Activated CD4-positive, alpha-beta T cell treated with anti-CD3 and anti-CD28 coated beads, Interleukin-10, Interleukin-2, amounts not matched to agents 100 ng/mL and 50 ng/mL, durations not matched to agents 16 hours and 8 hours (primary cell): Measurements from ENCODE around the gene C2orf76.

ENCODE experiments used
- DNase-seq: peaks from one replicate; pipeline ENCODE4 v3.0.0-alpha.2; 2020

The C2orf76 gene

DNA sequence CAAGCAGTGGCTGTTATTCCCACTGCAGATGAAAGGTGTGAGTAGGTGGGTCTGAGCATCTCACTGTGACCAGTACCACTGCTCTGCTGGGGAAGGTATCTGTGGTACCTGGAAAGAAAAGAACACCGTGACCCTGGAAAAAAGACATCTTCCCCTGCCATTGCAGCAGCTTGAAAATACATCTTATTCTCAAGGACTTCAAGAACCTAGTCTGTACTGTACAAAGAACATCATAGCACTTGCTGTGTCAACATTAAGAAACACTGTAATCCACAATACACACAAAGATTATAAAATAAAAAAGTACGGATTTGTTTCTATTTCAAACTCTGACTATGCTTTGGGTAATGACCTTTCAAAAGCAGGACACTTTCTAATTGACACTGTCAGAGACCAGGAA lies 28.9 kb downstream of the C2orf76 start:
- DNase-seq = no peak

DNA sequence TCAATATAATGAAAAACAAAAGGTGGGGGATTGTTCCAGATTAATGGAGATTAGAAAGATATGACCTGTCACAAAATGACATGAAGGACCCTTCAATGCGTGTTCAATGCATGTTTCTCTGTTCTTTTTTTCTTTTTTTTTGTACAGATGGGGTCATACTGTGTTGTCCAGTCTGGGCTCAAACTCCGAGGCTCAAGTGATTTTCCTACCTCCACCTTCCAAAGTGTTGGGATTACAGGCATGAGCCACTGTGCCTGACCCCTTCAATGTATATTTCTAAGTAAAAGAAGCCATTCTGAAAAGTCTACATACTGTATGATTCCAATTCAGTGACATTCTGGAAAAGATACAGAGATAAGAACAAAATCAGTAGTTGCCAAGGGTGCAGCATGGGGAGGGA lies 32.8 kb downstream of the C2orf76 start:
- no peak for DNase-seq

DNA sequence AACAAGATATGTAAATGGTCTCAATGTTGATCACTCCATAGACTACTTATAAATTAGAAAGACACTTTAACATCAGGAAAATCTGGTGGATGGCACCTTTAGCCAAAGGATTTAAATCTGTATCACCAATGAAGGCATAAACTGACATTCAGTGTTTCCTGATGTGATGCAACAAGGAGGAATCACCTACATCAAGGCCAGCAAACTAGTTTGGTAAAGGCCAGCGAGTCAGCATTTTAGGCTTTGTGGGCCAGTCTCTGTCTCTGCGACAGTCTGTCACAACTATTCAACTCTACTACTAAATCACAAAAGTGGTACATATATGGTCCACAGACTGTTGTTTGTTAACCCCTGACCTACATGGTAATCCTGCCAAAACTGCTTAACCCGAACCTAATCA lies 33.3 kb downstream of the C2orf76 start:
- DNase-seq = no peak

DNA sequence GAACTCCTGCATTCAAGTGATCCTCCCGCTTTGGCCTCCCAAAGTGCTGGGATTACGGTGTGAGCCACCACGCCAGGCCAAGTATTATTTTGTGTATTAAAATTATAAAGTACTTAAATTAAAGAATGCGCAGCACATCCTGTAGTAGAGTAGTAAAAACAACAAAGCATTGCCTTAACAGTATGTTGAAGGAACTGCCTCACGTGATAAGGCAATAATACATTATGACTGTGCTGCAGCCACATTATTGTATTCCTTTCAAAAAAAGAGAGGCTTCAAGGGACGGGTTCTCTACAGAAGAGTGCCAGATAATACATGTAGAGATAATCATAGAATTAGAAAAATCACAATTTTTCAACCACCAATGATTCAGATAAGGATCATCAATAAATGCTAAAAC lies 33.7 kb downstream of the C2orf76 start:
- no peak for DNase-seq

DNA sequence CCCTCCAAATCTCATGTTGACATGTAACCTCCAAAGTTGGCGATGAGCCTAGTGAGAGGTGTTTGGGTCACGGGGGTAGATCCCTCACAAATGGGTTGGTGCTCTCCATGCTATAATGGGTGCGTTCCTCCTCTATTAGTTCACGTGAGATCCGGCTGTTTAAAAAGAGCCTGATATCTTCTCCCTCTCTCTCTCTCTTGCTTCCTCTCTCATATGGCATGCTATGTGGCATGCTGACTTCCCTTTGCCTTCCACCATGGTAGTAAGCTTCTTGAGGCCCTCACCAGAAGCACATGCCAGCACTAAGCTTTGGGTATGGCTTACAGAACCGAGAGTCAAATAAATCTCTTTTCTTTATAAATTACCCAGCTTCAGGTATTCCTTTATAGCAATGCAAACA lies 39.2 kb downstream of the C2orf76 start:
- no peak for DNase-seq

DNA sequence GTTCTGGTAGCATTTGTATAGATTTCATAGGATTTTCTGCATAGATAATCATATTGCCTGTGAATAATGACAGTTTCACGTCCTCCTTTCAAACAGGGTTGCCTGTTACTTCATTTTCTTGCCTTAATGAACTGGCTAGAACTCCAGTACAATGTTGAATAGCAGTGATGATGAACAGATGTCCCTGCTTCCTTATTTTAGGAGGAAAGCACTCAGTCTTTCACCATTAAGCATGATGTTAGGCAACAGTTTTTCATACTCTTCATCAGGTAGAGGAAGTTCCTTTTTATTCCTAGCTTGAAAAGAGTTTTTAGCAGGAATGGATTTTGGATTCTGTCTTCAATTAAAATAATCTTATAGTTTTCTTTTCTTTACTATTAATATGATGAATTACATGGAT lies 39.7 kb downstream of the C2orf76 start:
- DNase-seq = no peak

DNA sequence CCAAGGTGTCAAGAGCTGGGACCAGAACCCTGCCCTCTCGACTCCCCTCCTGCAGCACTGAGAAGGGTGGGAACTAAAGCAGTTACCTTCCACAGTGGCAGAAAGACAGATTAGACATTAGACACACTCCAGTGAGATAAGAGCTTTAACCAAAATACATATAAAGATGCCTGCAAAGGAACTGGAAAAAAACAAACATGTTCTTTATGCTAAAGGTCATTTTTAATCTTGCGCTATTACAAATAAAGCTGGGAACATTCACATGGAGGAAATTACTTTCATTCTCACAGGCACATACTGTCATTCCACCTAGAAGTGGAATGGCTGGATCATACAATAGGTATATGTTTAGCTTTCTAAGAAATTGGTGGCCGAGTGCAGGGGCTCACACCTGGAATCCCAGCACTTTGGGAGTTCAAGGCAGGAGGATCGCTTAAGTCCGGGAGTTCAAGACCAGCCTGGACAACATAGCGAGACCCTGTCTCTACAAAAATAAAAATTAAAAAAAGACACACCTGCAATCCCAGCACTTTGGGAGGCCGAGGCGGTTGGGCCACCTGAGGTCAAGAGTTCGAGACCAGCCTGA lies 41.9 kb downstream of the C2orf76 start:
- no peak for DNase-seq

DNA sequence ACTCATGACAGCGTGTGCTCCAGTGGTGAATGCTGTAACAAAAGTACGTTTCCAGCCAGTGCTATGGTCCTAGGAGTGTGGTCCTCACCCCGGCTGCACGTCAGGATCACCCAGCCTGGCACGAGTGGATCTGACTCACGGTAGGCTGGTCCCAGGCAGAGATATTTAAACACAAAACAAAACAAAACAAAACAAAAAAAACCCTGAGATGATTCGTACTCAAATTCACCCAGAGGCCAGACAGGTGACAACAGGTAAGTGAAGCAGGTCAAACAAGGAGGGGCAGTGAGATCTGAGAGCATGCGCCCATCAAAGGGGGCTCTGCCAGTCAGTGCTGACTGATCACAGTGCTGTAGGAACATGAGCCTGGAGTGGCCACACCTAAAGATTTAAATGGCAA lies 43.2 kb downstream of the C2orf76 start:
- DNase-seq = no peak

DNA sequence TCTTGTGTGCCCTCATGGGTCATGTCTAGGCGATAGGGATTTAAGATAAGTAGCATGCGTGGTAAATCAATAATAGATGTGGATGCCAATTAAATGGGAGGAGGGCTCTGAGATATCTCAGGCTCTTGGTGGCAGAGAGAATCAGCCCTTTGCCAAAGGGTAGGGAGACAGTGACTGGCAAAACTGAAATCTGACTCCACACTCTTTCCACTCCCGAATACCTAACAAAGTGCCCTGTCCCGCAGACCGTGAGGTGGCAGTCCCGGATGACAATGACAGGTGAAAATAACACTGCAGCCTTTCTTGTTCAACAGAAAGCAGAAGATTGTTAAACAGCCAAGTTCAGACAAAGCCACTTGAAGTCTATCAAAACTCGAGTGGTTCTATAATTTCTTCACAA lies 47.0 kb downstream of the C2orf76 start:
- DNase-seq = no peak

DNA sequence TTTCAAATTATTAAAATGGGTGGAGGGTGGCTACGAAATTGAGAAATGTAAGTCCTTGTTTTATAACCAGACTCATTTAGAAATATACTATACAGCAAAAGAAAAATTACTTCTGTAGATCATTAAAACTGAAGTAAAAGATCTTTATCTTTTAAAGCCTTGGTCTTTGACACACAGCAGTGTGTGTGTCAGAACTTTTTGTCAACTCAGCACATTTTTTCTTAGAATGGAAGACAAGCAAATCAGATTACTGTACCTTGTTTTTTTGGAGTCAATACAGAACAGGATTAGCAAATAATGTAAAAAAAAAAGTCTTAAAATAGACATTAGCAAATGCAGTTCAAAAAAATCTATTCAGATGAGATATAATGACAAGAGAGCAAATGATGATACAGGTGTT lies 49.1 kb downstream of the C2orf76 start:
- no peak for DNase-seq

DNA sequence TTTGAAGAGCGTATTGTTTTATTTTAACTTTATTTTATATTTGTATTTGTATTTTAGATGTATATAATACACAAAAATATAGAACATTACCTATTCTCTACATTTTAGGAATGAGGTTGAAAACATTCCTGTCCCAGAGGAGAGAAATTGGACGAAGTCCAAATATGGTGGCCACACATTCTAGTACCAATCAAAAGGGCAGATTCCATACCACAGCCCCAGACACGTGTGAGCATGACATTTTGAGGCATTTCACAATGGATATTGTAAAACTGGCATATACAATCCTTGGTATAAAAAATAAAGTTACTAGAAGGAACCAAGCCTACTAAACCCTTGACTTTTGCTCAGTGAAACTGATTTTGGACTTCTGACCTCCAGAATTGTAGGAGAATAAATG lies 50.6 kb downstream of the C2orf76 start:
- DNase-seq = no peak

DNA sequence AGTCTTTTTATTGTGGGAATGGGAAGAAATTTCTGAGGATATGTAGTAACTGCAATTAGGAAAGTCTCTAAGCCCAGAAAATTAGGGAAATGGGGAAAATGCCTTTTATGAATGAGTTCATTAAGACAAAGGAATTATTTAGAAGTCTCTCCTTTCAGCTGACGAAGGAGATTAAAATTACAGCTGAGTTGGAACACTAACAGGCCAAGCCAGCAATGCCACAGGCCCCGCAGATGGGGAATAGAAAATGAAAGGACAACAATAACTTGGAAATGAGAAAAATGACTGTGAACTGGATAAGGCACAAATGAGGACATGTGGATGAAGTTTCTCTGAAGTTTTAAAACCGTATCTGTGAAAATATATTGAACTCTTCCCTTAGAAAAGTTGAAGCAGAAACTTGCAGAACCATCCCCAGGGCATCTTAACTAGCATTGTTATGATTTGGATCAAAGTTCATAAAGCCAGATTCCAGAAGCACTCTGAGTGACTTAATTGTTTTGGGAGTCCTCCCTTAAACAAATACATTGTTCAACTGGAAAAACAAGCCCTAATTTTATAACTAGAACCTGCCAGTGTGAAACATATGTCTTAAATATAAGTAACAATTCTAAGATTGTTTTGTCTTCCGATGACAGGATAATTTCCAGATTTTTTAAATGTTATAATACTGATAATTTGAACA lies 51.3 kb downstream of the C2orf76 start:
- no peak for DNase-seq

DNA sequence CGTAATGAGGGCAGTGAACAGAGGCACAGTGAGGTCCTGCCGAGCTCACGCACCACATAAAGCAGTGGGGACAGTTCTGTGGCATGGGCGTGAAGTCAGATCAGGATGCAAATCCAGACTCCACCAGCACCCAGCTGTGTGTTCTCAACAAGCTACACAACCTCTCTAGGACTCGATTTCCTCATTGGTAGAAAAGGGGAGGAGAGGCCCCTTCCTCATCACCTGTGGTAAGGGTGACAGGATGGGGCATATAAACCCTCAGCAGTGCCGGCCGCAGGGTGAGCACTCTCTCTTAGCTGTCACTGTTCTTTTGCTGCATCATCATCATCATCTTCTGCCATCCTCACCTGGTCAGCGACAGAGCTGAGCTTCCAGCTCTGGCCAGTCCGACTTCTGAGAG lies 54.8 kb downstream of the C2orf76 start:
- no peak for DNase-seq

DNA sequence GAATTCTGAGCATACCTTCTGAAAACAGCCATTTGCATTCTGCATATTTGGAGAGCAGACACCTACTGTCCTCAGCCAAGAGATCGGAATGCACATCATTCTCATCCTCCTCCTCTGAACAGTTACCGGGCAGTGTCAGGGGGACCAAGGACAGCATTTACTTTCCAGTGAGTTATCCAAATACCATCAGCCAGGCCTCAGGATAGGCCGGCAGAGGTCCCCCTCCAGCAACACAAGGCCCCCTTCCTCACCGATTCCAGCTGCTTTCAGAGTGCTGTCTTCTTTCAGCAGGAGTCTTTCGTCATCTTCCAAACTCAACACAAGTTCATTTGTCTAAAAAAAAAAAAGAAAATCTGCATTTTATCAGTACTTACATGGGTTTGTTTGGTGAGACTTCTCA lies 55.3 kb downstream of the C2orf76 start:
- no peak for DNase-seq

DNA sequence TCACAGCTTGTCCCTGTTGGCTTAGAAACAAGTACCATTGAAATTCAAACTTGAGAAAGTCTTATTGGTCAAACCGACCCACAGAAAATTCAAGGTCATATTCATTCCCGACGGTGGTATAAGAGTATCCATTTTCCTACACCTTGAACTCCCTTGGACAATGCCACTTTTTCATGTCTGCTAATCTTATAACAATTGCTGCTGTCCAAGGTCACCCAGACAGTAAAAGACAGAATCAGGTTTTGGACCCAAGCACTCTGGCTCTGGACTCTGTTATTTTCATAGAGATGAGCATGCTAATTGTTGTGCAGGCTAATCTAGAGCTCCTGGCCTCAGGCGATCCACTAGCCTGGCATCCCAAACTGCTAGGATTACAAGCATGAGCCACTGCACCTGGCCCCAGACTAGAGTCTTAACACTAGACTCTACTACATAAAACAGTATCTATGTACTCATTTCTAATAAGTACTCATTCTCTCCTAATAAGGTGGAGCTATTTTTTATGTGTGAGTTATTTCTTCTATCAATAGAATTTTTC lies 57.8 kb downstream of the C2orf76 start:
- DNase-seq = no peak

DNA sequence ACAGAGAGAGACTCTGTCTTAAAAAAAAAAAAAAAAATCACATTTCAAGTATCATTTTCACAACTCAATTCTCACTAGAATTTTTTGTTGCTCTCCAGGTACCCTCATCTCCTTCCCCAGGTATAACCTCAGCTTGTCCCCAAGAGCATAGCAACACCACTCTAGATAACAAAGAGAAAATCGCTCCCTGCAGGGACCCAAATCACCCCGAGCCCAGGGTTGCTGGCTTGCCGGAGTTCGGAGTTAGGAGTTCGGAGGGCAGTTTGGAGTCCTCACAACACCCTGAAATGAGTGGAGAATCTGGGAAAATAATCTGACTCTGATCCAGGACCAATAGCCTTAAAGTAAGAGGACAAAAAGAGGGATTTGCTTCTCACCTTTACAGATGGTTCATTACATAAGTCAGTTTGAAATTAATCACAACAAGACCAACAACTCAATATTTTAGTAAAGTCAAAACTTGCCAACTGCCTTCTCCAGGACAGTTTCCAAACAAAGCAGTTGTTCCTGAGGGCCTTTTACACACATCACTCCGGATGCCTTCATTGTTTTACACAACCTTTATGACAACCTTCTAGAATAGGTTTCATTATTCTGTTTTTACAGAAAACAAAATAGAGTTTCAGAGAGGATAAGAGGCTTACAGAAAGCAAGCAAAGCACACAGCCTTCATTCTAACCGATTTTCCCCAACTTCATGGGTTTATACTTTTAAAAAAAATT lies 59.1 kb downstream of the C2orf76 start:
- DNase-seq = no peak

DNA sequence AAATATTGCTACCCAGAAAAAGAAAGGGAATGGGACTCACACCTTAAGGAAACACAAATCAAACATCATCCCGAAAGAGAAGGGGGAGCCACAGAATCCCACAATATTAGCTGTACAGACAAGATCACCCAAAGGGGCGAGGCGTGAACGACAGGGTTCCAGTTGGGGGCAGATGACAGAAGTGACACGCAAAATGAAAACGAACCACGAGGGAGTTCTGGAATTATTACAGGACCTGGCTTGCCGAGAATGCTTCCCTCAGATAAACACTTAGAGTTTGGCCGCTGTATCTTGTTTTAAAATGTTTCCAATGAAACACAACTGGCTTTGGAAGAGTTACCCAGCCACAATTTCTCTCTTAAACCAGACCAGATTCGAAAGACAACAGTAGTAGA lies 60.4 kb downstream of the C2orf76 start:
- no peak for DNase-seq

DNA sequence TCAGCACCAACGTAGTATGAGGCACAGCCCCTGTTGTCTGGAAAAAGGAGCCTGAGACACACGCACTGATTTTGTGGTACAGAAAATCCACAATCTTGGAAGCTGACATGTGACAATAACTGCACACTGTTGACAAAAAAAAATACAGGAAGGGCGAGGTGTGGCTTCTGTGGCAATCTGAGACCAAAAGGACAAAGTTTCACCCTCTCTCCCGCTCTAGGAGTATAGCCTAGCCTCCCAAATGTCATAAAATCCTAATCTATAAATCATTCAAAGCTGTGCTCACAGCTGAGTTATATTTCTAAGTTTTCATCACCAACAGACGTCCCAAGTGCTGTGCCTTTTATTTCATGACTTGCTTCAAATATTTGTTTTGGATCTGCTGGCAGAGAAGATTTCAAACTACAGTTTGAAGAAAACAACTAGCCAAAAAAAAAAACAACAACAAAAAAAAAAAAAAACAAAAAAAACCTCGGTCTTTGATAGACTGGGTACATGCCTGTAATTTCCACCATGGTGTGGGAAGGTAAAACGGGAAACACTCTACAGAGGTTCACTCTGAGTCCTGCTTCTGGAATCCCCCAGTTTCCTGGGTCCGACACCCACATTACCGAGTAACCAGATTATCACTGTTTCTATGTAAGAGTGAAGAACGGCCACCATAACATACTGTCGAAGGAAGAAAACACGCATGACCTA lies 61.0 kb downstream of the C2orf76 start:
- no peak for DNase-seq

DNA sequence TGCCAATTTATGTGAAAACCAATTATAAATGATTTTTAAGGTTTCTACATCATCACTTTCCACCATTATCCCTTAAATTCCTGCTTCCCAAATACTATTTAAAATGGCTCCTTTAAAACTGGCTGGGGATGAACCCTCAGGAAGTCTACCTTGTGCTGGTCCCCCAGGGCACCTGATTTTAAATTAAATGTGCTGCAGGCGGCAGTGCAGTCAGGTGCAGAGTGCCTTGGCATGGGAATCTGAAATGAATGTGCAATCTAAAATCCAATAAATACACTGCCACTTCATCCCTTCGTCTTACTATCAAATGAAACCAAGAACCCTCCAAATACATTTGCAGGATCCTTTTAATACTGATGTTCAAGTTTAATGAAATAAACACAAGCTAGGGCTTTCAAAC lies 61.8 kb downstream of the C2orf76 start:
- DNase-seq = no peak

DNA sequence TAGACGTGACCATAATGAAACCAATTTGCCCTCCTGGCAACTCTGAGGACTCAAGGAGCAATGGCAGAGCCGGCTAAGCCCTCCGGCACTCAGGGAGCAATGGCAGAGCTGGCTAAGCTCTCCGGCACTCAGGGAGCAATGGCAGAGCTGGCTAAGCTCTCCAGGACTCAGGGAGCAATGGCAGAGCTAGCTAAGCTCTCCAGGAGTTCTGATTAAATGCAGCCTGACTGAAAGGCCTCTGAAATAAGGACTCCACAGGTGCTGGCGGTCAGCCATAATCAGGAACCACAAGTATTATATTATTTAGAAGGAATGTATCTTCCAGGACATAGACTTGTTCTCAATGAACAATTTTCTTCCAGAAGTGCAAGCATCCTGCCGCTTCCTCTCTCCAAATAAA lies 65.2 kb downstream of the C2orf76 start:
- no peak for DNase-seq

DNA sequence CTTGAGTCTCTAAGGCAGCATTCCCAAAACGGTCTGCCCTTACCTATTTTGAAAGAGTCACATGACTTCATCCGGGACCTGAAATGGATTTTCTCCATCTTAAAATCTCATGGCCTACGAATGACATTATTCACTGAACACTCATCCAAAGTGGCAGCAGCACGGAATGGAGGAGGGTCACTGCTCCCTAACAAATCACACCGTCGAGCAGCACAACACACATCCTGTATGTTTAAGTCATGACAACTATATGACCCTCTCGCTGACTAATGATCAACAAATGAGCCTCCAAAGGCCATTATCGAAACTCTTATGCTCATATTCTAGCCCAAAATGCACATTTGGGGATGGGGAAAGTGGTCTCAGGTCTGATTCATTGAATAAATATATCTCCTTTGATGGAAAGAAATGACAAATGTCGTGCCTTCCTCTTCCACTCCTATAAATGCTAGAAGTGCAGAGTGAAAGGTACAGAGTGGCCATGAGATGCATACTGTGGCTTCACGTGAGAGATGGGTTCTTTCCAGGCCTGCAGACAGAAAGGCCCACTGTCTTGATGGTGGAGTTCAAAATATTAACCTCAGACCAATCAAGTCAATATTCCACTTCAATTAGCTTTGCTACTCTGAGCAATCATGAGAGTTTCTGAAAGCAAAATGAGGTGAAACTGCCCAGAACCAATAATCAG lies 70.8 kb downstream of the C2orf76 start:
- DNase-seq = no peak

DNA sequence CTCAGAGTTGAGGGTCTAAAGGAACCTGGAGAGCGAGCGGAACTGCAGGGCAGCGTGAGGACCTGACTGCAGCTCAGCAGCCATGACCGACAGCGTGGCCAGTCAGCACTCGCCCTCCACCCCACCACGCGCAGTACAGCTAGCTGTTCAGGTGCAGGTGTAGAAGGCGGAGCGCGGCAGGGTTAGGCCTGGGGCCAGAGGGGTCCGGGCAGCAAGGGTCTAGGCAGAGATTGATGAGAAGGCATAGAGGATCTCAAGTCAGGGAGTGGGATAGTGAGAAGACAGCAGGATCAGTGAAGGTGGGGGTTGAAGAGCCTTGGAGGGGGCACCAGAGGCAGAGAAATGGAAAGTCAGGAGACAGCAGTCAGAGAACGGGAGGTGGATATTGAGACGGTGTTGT lies 72.0 kb downstream of the C2orf76 start:
- DNase-seq = no peak

DNA sequence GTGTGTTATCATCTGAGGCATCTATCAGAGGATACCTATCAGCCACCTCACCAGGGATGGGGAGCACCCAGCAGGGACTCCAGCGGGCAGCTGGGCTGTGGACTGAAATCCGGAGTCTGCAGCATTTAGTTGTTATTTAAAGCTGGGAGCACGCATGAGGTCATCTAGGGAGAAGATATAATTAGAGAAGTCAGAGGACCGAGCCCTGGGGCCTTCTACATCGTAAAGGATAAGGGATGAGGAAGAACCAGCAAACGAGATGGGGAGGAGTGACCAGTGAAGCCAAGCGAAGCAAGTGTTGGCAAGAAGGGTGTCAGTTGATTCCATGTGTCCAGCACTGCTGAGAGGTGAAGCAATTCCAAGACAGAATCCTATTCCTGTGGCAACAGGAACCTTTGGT lies 72.7 kb downstream of the C2orf76 start:
- DNase-seq = no peak
